Lung (tissue), 13 donors: ENCODE results near the gene OR4F6. TPM values are rescaled to one million over a fixed set of nuclear protein-coding genes. Genes with fewer than 3 reads are reported as not detected.

Experiments used
- ATAC-seq: fragments of 200-7000 bp; cut with Tn5 transposase; one replicate; pipeline ENCODE4 v1.9.1; 2020; ENCODE audit warnings: moderate number of reproducible peaks; ENCODE audit not compliant: insufficient read depth, low FRiP score
- DNase-seq, 3 donors: peaks; one replicate each; pipeline ENCODE4 v3.0.0-alpha.2; 2013 to 2017
- H3K27ac ChIP-seq, 2 donors: one replicate each; pipeline ENCODE4 v1.5.1; 2013; ENCODE audit warnings: mild to moderate bottlenecking in 2 of 2, moderate library complexity in 2 of 2, control low read depth in 1 of 2, inconsistent platforms in 1 of 2, low read depth in 1 of 2, low read length in 1 of 2
- H3K27me3 ChIP-seq, 3 donors: one replicate each; pipeline ENCODE4 v1.5.1; 2013; ENCODE audit warnings: low read length in 2 of 3; ENCODE audit not compliant: control insufficient read depth in 3 of 3, insufficient read depth in 3 of 3
- H3K36me3 ChIP-seq, 4 donors: one replicate each; pipeline ENCODE4 v1.5.1; 2013; ENCODE audit warnings: low read length in 4 of 4, mild to moderate bottlenecking in 1 of 4, moderate library complexity in 1 of 4; ENCODE audit not compliant: control insufficient read depth in 4 of 4, insufficient read depth in 4 of 4
- H3K4me1 ChIP-seq, 5 donors: one replicate each; pipeline ENCODE4 v1.5.1; 2013; ENCODE audit warnings: low read length in 5 of 5, mild to moderate bottlenecking in 2 of 5, moderate library complexity in 1 of 5; ENCODE audit not compliant: control insufficient read depth in 5 of 5, insufficient read depth in 5 of 5
- H3K4me3 ChIP-seq: one replicate; pipeline ENCODE4 v1.5.1; 2013; ENCODE audit warnings: mild to moderate bottlenecking, control low read depth, moderate library complexity
- H3K9ac ChIP-seq, 2 donors: one replicate each; pipeline ENCODE4 v1.5.1; 2013; ENCODE audit warnings: low read length in 2 of 2, control low read depth in 1 of 2; ENCODE audit not compliant: insufficient read depth in 1 of 2
- H3K9me3 ChIP-seq, 4 donors: one replicate each; pipeline ENCODE4 v1.5.1; 2013; ENCODE audit warnings: low read length in 3 of 4, mild to moderate bottlenecking in 1 of 4, moderate library complexity in 1 of 4; ENCODE audit not compliant: control insufficient read depth in 4 of 4, insufficient read depth in 3 of 4
- WGBS, 2 donors: extraction: QIAGEN DNeasy Blood & Tissue Kit; methylation state at CpG; one replicate each; pipeline ENCODE4 v1.1.7; 2013; 5-methylcytosine and 5-hydroxymethylcytosine counted together
- polyA plus RNA-seq, 2 donors: library from polyadenylated mRNA; stranded (reverse); fragments of 200-250 nt; gene quantifications; one replicate each; pipeline ENCODE4 v1.2.1, GENCODE V29; 2013
- small RNA-seq: library from RNA; depleted of rRNA; stranded (forward); fragments of <200 nt; gene quantifications from one replicate; pipeline ENCODE3, GENCODE V24; 2014; ENCODE audit warnings: low replicate concordance
- total RNA-seq, 2 donors: library from RNA; depleted of rRNA in 1 of 2; stranded (reverse); fragments of >200 nt in 1 of 2; gene quantifications; one replicate each; pipeline ENCODE4 v1.2.1, GENCODE V29; 2014 to 2021
- TF ChIP-seq, protein P1 (sequence below): IDR thresholded peaks from 2 replicates; pipeline ENCODE4 v1.5.1; 2012; ENCODE audit warnings: mild to moderate bottlenecking; ENCODE audit errors: control extremely low read depth, extremely low read depth
- donor health status: control.
- donor health status: control.
- donor health status: Bipolar disorder and iron deficiency.
- donor health status: healthy.
- donor health status: DM: yes; HTN: yes; CAD: no.

OR4F6 gene
- total and polyA plus RNA-seq, 4 donors, result not detected

DNA sequence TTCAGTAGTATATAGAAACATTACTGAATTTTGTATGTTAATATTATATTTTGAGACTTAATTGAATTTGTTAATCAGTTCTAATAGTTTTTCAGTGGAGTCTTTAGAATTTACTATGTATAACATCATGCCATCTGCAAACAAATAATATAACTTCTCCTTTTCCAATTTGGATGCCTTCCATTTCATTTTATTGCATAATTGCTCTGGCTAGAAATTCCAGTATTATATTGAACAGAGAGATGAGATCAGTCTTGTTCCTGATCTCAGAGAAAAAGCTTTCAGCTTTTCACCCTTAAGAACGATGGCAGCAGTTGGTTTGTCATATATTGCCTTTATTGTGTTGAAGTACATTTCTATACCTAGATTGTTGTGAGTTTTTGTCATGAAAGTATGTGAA, 49.0 kb downstream of the OR4F6 start:
- DNase-seq (peak in 2 of 3 donors; percentile 22 to 35), ATAC-seq (no peak)
- TF ChIP-seq, protein P1, sequence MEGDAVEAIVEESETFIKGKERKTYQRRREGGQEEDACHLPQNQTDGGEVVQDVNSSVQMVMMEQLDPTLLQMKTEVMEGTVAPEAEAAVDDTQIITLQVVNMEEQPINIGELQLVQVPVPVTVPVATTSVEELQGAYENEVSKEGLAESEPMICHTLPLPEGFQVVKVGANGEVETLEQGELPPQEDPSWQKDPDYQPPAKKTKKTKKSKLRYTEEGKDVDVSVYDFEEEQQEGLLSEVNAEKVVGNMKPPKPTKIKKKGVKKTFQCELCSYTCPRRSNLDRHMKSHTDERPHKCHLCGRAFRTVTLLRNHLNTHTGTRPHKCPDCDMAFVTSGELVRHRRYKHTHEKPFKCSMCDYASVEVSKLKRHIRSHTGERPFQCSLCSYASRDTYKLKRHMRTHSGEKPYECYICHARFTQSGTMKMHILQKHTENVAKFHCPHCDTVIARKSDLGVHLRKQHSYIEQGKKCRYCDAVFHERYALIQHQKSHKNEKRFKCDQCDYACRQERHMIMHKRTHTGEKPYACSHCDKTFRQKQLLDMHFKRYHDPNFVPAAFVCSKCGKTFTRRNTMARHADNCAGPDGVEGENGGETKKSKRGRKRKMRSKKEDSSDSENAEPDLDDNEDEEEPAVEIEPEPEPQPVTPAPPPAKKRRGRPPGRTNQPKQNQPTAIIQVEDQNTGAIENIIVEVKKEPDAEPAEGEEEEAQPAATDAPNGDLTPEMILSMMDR, result no peak
- Histone ChIP-seq H3K27me3 (peaks cover 0 to 2% (median 0%) of the 10 kb centered on the region in 3 donors), H3K9ac (no peak overlapping the region), H3K9me3 (no peaks in the 10 kb centered on the region), H3K4me3 (no peak overlapping the region), H3K36me3 (no peaks in the 10 kb centered on the region), H3K4me1 (no peaks in the 10 kb centered on the region), H3K27ac (no peak overlapping the region)
- WGBS, 2 donors, result 65 to 75% methylated on average over 1 of the region's 1 CpG

Small RNA genes within 50 kb of the gene (small RNA-seq; reads per million reads assigned to genes)
- gene RN7SL209P, result not detected

Other genes starting within 250 kb of the OR4F6 start
- gene TM2D3, start 151.1 kb upstream of the OR4F6 start, total RNA-seq, result 10 to 100 TPM; 44.3 to 68.1 TPM
- 10 to 100 TPM; 40.2 to 44.9 TPM for gene TM2D3, start 151.1 kb upstream of the OR4F6 start, polyA plus RNA-seq
- 10 to 100 TPM in 1 of 2 donors, 1 to 10 TPM in 1; 8.6 to 29.0 TPM for gene TARS3, start 79.0 kb upstream of the OR4F6 start, total RNA-seq
- gene TARS3, start 79.0 kb upstream of the OR4F6 start, polyA plus RNA-seq, result 1 to 10 TPM; 3.4 to 3.5 TPM
- gene OR4F15, start 8.7 kb downstream of the OR4F6 start, total RNA-seq, result not detected
- not detected for gene OR4F15, start 8.7 kb downstream of the OR4F6 start, polyA plus RNA-seq